ENCODE measurements around the gene CHTF8. TPM values are rescaled to one million over a fixed set of nuclear protein-coding genes. Genes with fewer than 3 reads are reported as not detected.

Gene CHTF8
- total and polyA plus RNA-seq, 10 of the 15 experiments (the other 5 are each of a cell fraction or from before 2014, with no cell fraction given) = 18.5 to 159 (median 102) TPM

GRCh38 chr16:69113216-69113615 lies 19.2 kb downstream of the CHTF8 start:
- BruUV-seq (replicated peaks) = no TSS peak
- H3K4me1 ChIP-seq (ENCODE audit: control insufficient read depth, insufficient read depth, low read length) = no peaks in the 10 kb centered on the region
- no peak overlapping the region for H3K9ac ChIP-seq (ENCODE audit: control insufficient read depth, insufficient read depth, low read length)
- TF ChIP-seq, protein P1, sequence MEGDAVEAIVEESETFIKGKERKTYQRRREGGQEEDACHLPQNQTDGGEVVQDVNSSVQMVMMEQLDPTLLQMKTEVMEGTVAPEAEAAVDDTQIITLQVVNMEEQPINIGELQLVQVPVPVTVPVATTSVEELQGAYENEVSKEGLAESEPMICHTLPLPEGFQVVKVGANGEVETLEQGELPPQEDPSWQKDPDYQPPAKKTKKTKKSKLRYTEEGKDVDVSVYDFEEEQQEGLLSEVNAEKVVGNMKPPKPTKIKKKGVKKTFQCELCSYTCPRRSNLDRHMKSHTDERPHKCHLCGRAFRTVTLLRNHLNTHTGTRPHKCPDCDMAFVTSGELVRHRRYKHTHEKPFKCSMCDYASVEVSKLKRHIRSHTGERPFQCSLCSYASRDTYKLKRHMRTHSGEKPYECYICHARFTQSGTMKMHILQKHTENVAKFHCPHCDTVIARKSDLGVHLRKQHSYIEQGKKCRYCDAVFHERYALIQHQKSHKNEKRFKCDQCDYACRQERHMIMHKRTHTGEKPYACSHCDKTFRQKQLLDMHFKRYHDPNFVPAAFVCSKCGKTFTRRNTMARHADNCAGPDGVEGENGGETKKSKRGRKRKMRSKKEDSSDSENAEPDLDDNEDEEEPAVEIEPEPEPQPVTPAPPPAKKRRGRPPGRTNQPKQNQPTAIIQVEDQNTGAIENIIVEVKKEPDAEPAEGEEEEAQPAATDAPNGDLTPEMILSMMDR (IDR thresholded peaks at IDR 0.05 in 2 of 3, conservative IDR thresholded peaks at IDR 0.05 in 1 of 3; ENCODE audit: control insufficient read depth in 2 of 3, extremely low read depth in 1 of 3, insufficient read depth in 1 of 3, low read depth in 3 of 3, low read length in 3 of 3) = no peak
- TF ChIP-seq KDM1A (IDR thresholded peaks at IDR 0.05; ENCODE audit: borderline replicate concordance) (no peak), ZBTB4 (CRISPR knock-in tag; IDR thresholded peaks at IDR 0.05) (no peak), ATF3 (IDR thresholded peaks at IDR 0.05; ENCODE audit: borderline replicate concordance, extremely low read depth, low read depth, low read length) (no peak), MAX (IDR thresholded peaks at IDR 0.05; ENCODE audit: low read depth, low read length) (no peak), ZNF207 (IDR thresholded peaks at IDR 0.05; ENCODE audit: borderline replicate concordance) (no peak)
- TF ChIP-seq, protein P2, sequence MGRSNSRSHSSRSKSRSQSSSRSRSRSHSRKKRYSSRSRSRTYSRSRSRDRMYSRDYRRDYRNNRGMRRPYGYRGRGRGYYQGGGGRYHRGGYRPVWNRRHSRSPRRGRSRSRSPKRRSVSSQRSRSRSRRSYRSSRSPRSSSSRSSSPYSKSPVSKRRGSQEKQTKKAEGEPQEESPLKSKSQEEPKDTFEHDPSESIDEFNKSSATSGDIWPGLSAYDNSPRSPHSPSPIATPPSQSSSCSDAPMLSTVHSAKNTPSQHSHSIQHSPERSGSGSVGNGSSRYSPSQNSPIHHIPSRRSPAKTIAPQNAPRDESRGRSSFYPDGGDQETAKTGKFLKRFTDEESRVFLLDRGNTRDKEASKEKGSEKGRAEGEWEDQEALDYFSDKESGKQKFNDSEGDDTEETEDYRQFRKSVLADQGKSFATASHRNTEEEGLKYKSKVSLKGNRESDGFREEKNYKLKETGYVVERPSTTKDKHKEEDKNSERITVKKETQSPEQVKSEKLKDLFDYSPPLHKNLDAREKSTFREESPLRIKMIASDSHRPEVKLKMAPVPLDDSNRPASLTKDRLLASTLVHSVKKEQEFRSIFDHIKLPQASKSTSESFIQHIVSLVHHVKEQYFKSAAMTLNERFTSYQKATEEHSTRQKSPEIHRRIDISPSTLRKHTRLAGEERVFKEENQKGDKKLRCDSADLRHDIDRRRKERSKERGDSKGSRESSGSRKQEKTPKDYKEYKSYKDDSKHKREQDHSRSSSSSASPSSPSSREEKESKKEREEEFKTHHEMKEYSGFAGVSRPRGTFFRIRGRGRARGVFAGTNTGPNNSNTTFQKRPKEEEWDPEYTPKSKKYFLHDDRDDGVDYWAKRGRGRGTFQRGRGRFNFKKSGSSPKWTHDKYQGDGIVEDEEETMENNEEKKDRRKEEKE (IDR thresholded peaks at IDR 0.05) = no peak
- H2AFZ ChIP-seq (ENCODE audit: control insufficient read depth, low read depth, low read length) = no peak overlapping the region
- H3K9me3 ChIP-seq (replicated peaks; ENCODE audit: control insufficient read depth, insufficient read depth, low read length) = no peaks in the 10 kb centered on the region
- no peaks in the 10 kb centered on the region for H3K27me3 ChIP-seq (replicated peaks in 1 of 2; ENCODE audit: control insufficient read depth in 2 of 2, insufficient read depth in 2 of 2, low read length in 1 of 2)
- no peaks in the 10 kb centered on the region for H3K79me2 ChIP-seq (ENCODE audit: control insufficient read depth, insufficient read depth, low read length)
- SMC1A ChIA-PET (ENCODE audit: uncharacterized antibody, unreplicated experiment) = interaction anchor here (0.8 to 4.3 kb wide), 5 partner anchors 11 to 119 kb away, joined by 3 to 20 read pairs (median 3); no protein-coding TSS in a partner anchor
- H3K27ac ChIP-seq (ENCODE audit: control insufficient read depth, insufficient read depth) = no peak overlapping the region
- H3K4me2 ChIP-seq (ENCODE audit: control insufficient read depth, insufficient read depth) = no peak overlapping the region
- H4K20me1 ChIP-seq (ENCODE audit: control insufficient read depth, insufficient read depth) = no peaks in the 10 kb centered on the region
- FAIRE-seq (no peak), DNase-seq (ENCODE audit: low read depth, low spot score) (no peak), ATAC-seq (no peak)
- RAD21 ChIA-PET (ENCODE audit: unreplicated experiment) = interaction anchor here (1.0 to 1.4 kb wide), 3 partner anchors 10 to 173 kb away, joined by 3 to 4 read pairs (median 4); no protein-coding TSS in a partner anchor
- POLR2A ChIA-PET = no interaction called here
- H3K36me3 ChIP-seq (ENCODE audit: control insufficient read depth in 2 of 2, insufficient read depth in 2 of 2, low read length in 1 of 2) = peaks cover 0 to 5% of the 10 kb centered on the region in 2 experiments
- H3K4me3 ChIP-seq = no peak overlapping the region
- in situ Hi-C loops (cut with MboI) (no loop called here), intact Hi-C loops (cut with micrococcal nuclease; ENCODE audit: unreplicated experiment) (no loop called here)
- 97% methylated on average over 7 of the region's 7 CpGs for WGBS (ENCODE audit: insufficient coverage, insufficient replicate concordance, low lambda C conversion rate, missing lambda C conversion rate)
- CTCF ChIA-PET = interaction anchor here (0.7 to 4.0 kb wide), 21 partner anchors 8 to 592 kb away, joined by 3 to 38 read pairs (median 4); no protein-coding TSS in a partner anchor

All from GM12878 (cell line).